H1 (cell line): Measurements from ENCODE around the gene BTBD9. TPM values are rescaled to one million over a fixed set of nuclear protein-coding genes. Genes with fewer than 3 reads are reported as not detected.

Experiments used
- CTCF ChIA-PET: fragments of 300-600 bp; sonication (Branson Sonifier 250); formaldehyde crosslinking; loops from one replicate; lab custom pipeline; 2021; ENCODE audit not compliant: partially characterized antibody; lab: Charles Lee
- POLR2A ChIA-PET: fragments of 300-600 bp; sonication (Branson Sonifier 250); formaldehyde crosslinking; loops from one replicate; lab custom pipeline; 2021; ENCODE audit warnings: inconsistent platforms; ENCODE audit not compliant: partially characterized antibody; lab: Charles Lee
- DNase-seq, 2 experiments: peaks; one replicate each; pipeline versions ENCODE4 v3.0.0 to v3.0.0-alpha.2; 2010 to 2022; ENCODE audit warnings: low spot score in 2 of 2, low read depth in 1 of 2, mixed read lengths in 1 of 2
- FAIRE-seq: peaks from 2 replicates; lab custom pipeline; 2011; peaks lifted over from hg19 to GRCh38; lab: Jason Lieb, UNC
- H2AFZ ChIP-seq: 2 replicates; pipeline ENCODE4 v1.8.1; 2012; ENCODE audit warnings: low read length, inconsistent platforms
- H2AK5ac ChIP-seq: 2 replicates; pipeline ENCODE4 v1.6.1; 2013; ENCODE audit warnings: low read depth, low read length
- H2BK120ac ChIP-seq: replicated peaks from 2 replicates; pipeline ENCODE3; 2013; ENCODE audit warnings: low read depth, low read length, inconsistent platforms
- H2BK12ac ChIP-seq: 2 replicates; pipeline ENCODE4 v1.6.1; 2013; ENCODE audit warnings: low read depth, low read length
- H2BK15ac ChIP-seq: 2 replicates; pipeline ENCODE4 v1.6.1; 2013; ENCODE audit warnings: low read length
- H2BK20ac ChIP-seq: 2 replicates; pipeline ENCODE4 v1.6.1; 2013; ENCODE audit warnings: low read length
- H2BK5ac ChIP-seq: 2 replicates; pipeline ENCODE4 v1.6.1; 2013; ENCODE audit warnings: low read depth, low read length
- H3K14ac ChIP-seq: 2 replicates; pipeline ENCODE4 v1.6.1; 2013; ENCODE audit warnings: inconsistent platforms; ENCODE audit not compliant: insufficient read length
- H3K18ac ChIP-seq: 2 replicates; pipeline ENCODE4 v1.6.1; 2013; ENCODE audit warnings: low read length; ENCODE audit errors: extremely low read depth
- H3K23ac ChIP-seq: 2 replicates; pipeline ENCODE4 v1.6.1; 2013; ENCODE audit warnings: inconsistent platforms; ENCODE audit not compliant: insufficient read length
- H3K23me2 ChIP-seq: 2 replicates; pipeline ENCODE4 v1.6.1; 2013; ENCODE audit warnings: low read depth, low read length
- H3K27ac ChIP-seq: 2 replicates; pipeline ENCODE4 v1.6.1; 2011; ENCODE audit warnings: low read depth, low read length, inconsistent platforms
- H3K27me3 ChIP-seq, 4 experiments: replicated peaks in 1 of 4; 1 replicate in 1 of 4; 2 replicates in 3 of 4; pipeline versions ENCODE4 v1.6.1 to v1.8.1; 2011 to 2013; ENCODE audit warnings: low read length in 3 of 4, mild to moderate bottlenecking in 3 of 4, inconsistent platforms in 2 of 4, mixed read lengths in 2 of 4, moderate library complexity in 1 of 4; ENCODE audit not compliant: control insufficient read depth in 3 of 4, insufficient read depth in 3 of 4; ENCODE audit errors: extremely low read depth in 1 of 4
- H3K36me3 ChIP-seq, 4 experiments: 2 replicates each; pipeline versions ENCODE4 v1.6.1 to v1.8.1; 2011 to 2013; ENCODE audit warnings: mild to moderate bottlenecking in 4 of 4, low read length in 3 of 4, moderate library complexity in 2 of 4, control low read depth in 1 of 4, inconsistent platforms in 1 of 4; ENCODE audit not compliant: insufficient read depth in 4 of 4, control insufficient read depth in 2 of 4
- H3K4ac ChIP-seq: replicated peaks from 2 replicates; pipeline ENCODE3; 2013; ENCODE audit warnings: low read length, low read depth, mixed read lengths, inconsistent platforms; ENCODE audit not compliant: insufficient read length
- H3K4me1 ChIP-seq, 4 experiments: replicated peaks in 1 of 4; 1 replicate in 1 of 4; 2 replicates in 3 of 4; pipeline versions ENCODE4 v1.6.1 to v1.8.1; 2011 to 2013; ENCODE audit warnings: low read length in 3 of 4, inconsistent platforms in 2 of 4, mixed read lengths in 1 of 4; ENCODE audit not compliant: insufficient read depth in 4 of 4, control insufficient read depth in 3 of 4
- H3K4me2 ChIP-seq, 2 experiments: 2 replicates each; pipeline versions ENCODE4 v1.6.1 to v1.8.1; 2011 to 2013; ENCODE audit warnings: low read depth in 2 of 2, low read length in 2 of 2, control low read depth in 1 of 2, inconsistent platforms in 1 of 2, mild to moderate bottlenecking in 1 of 2; ENCODE audit not compliant: insufficient read depth in 1 of 2
- H3K4me3 ChIP-seq, 4 experiments: fragments of 200-600, 300-600 bp in 1 of 4; sonication (generic), shearing (Covaris generic), sonication (Bioruptor Twin) in 1 of 4; 2 replicates each; pipeline versions ENCODE4 v1.5.1 to v1.8.1; 2011 to 2016; ENCODE audit warnings: low read length in 4 of 4, low read depth in 3 of 4, control low read depth in 2 of 4, inconsistent platforms in 2 of 4, mild to moderate bottlenecking in 2 of 4, mixed read lengths in 1 of 4, moderate library complexity in 1 of 4; ENCODE audit not compliant: insufficient read depth in 2 of 4; ENCODE audit errors: extremely low read depth in 1 of 4
- H3K56ac ChIP-seq: replicated peaks from 2 replicates; pipeline ENCODE3; 2013; ENCODE audit warnings: low read depth, mild to moderate bottlenecking, mixed read lengths, low read length, inconsistent platforms; ENCODE audit not compliant: insufficient read length
- H3K79me1 ChIP-seq: 2 replicates; pipeline ENCODE4 v1.6.1; 2013; ENCODE audit warnings: low read depth, low read length, control low read depth
- H3K79me2 ChIP-seq, 2 experiments: 2 replicates each; pipeline versions ENCODE4 v1.6.1 to v1.8.1; 2012 to 2013; ENCODE audit warnings: low read length in 2 of 2, mild to moderate bottlenecking in 2 of 2, inconsistent platforms in 1 of 2; ENCODE audit not compliant: insufficient read depth in 2 of 2, control insufficient read depth in 1 of 2
- H3K9ac ChIP-seq, 4 experiments: replicated peaks in 1 of 4; 1 replicate in 1 of 4; 2 replicates in 3 of 4; pipeline versions ENCODE4 v1.6.1 to v1.8.1; 2011 to 2013; ENCODE audit warnings: low read depth in 3 of 4, low read length in 3 of 4, control low read depth in 2 of 4, mild to moderate bottlenecking in 2 of 4, moderate library complexity in 2 of 4, inconsistent platforms in 1 of 4; ENCODE audit errors: extremely low read depth in 1 of 4
- H3K9me3 ChIP-seq, 2 experiments: 2 replicates each; pipeline versions ENCODE4 v1.6.1 to v1.8.1; 2012 to 2013; ENCODE audit warnings: mild to moderate bottlenecking in 2 of 2, moderate library complexity in 2 of 2, control low read depth in 1 of 2, inconsistent platforms in 1 of 2, low read depth in 1 of 2, low read length in 1 of 2, mixed read lengths in 1 of 2; ENCODE audit not compliant: insufficient read depth in 2 of 2
- H4K20me1 ChIP-seq, 2 experiments: replicated peaks in 1 of 2; 2 replicates each; pipeline versions ENCODE3 to v1.8.1; 2011 to 2013; ENCODE audit warnings: inconsistent platforms in 2 of 2, low read length in 2 of 2, mild to moderate bottlenecking in 1 of 2; ENCODE audit not compliant: insufficient read depth in 2 of 2, control insufficient read depth in 1 of 2
- H4K5ac ChIP-seq: 2 replicates; pipeline ENCODE4 v1.6.1; 2013; ENCODE audit warnings: low read length, low read depth, mixed read lengths, inconsistent platforms; ENCODE audit not compliant: insufficient read length
- H4K8ac ChIP-seq: 2 replicates; pipeline ENCODE4 v1.8.0; 2013; ENCODE audit warnings: mild to moderate bottlenecking, moderate library complexity, low read length, inconsistent platforms; ENCODE audit not compliant: insufficient read depth; ENCODE audit errors: extremely low read depth
- H4K91ac ChIP-seq: replicated peaks from 2 replicates; pipeline ENCODE3; 2013; ENCODE audit warnings: low read length, mixed read lengths, inconsistent platforms; ENCODE audit not compliant: insufficient read length
- EZH2 ChIP-seq: fragments of 200-600 bp; sonication (generic); IDR thresholded peaks from 2 replicates; pipeline ENCODE4 v1.7.1; 2012; ENCODE audit warnings: low read depth, mild to moderate bottlenecking, moderate library complexity, low read length, inconsistent platforms; ENCODE audit not compliant: severe bottlenecking
- NRF1 ChIP-seq: IDR thresholded peaks from 2 replicates; pipeline ENCODE4 v1.6.1; 2011; ENCODE audit warnings: mild to moderate bottlenecking, low read depth, low read length, improper control_type of control experiment
- SIN3A ChIP-seq, 2 experiments: IDR thresholded peaks in 1 of 2; conservative IDR thresholded peaks in 1 of 2; 2 replicates each; pipeline ENCODE4 v1.6.1; 2011 to 2012; ENCODE audit warnings: low read length in 2 of 2, improper control_type of control experiment in 1 of 2, low read depth in 1 of 2, mild to moderate bottlenecking in 1 of 2
- SUZ12 ChIP-seq: fragments of 200-600 bp; sonication (generic); IDR thresholded peaks from 2 replicates; pipeline ENCODE4 v1.6.1; 2012; ENCODE audit warnings: mild to moderate bottlenecking, inconsistent platforms, low read length, moderate library complexity, mixed read lengths
- TBP ChIP-seq: IDR thresholded peaks from 2 replicates; pipeline ENCODE4 v1.6.1; 2011; ENCODE audit warnings: low read depth, low read length, improper control_type of control experiment
- WGBS, 2 experiments: shearing (Covaris generic) in 1 of 2; methylation state at CpG; one replicate each; pipeline versions ENCODE4 v1.1.6 to v1.1.7; 2013 to 2015; ENCODE audit warnings: low lambda C conversion rate in 2 of 2, mixed read lengths in 2 of 2, inconsistent platforms in 1 of 2, low coverage in 1 of 2, missing lambda C conversion rate in 1 of 2; ENCODE audit not compliant: insufficient replicate concordance in 2 of 2, insufficient coverage in 1 of 2, insufficient read length in 1 of 2; ENCODE audit errors: extremely low coverage in 1 of 2, missing lambda C conversion rate in 1 of 2; 5-methylcytosine and 5-hydroxymethylcytosine counted together
- polyA plus RNA-seq, 7 experiments: library from polyadenylated mRNA; depleted of rRNA in 3 of 7; stranded (reverse) in 5 of 7; unstranded in 2 of 7; fragments of >200 nt in 5 of 7; fragments of 200-250 nt in 2 of 7; gene quantifications; 1 replicate in 5 of 7; 2 replicates in 1 of 7; 4 replicates in 1 of 7; pipeline versions ENCODE4 v1.2.1 to v1.2.3, GENCODE V29; 2011 to 2013; ENCODE audit warnings: missing spikeins in 2 of 7, mixed read lengths in 2 of 7
- total RNA-seq: library from RNA; stranded (reverse); fragmentation: NEBNext Ultra II Directional; extraction: Animal tissue kit (Norgen Biotek cat#: 25700); gene quantifications from 2 replicates; pipeline ENCODE4 v1.2.1, GENCODE V29; 2021

The BTBD9 gene
- total and polyA plus RNA-seq, 2 of the 8 experiments (the other 6 are each of a cell fraction or from before 2014, with no cell fraction given) = 0.92 to 4.1 TPM

DNA sequence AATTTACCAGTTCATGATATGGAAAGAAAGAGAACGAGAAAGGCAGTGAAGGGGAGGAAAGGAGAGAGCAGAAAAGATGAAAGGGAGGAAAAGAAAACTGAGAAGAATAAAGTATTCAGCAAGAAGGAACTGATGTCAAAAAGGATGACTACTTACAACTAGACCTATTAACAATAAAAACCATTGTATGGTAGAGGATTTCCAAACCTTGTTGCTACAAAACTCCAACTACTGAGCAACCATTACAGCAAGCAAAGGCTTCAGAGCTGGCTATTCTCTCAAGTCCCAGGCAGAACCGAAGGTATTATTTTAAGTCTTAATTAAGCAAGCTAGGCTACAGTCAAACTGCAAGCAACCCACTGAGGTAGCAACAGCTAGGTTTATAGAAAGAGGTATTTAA, 142.2 kb downstream of the BTBD9 start:
- H3K4me1 ChIP-seq = peaks cover 0 to 4% (median 0%) of the 10 kb centered on the region in 4 experiments; a peak in 1 of 7 replicates
- H3K14ac ChIP-seq = no peak overlapping the region
- H3K56ac ChIP-seq = no peak overlapping the region
- TF ChIP-seq EZH2 (no peak), NRF1 (no peak), TBP (no peak), SUZ12 (no peak), SIN3A (conservative IDR thresholded peaks at IDR 0.05 in 1 of 2, IDR thresholded peaks at IDR 0.05 in 1 of 2; ENCODE audit: low read depth in 1 of 2, low read length in 2 of 2) (no peak)
- no peak overlapping the region for H3K18ac ChIP-seq
- no peak overlapping the region for H2BK120ac ChIP-seq
- H3K79me2 ChIP-seq = no peaks in the 10 kb centered on the region
- WGBS, 2 experiments = 93% methylated on average over 2 of the region's 2 CpGs; no CpG with 5 or more reads in 1 of the 2 experiments
- no peaks in the 10 kb centered on the region for H3K27me3 ChIP-seq
- no peak overlapping the region for H3K4ac ChIP-seq
- no peak overlapping the region for H3K9ac ChIP-seq
- no peak overlapping the region for H3K4me2 ChIP-seq
- H3K27ac ChIP-seq = no peak overlapping the region
- no peak overlapping the region for H2AFZ ChIP-seq
- POLR2A ChIA-PET = no interaction called here
- no peak overlapping the region for H4K91ac ChIP-seq
- no peaks in the 10 kb centered on the region for H3K79me1 ChIP-seq
- FAIRE-seq = no peak
- no peak overlapping the region for H2BK12ac ChIP-seq
- no peak overlapping the region for H2BK5ac ChIP-seq
- H4K5ac ChIP-seq = no peak overlapping the region
- no peaks in the 10 kb centered on the region for H3K9me3 ChIP-seq
- H3K4me3 ChIP-seq = no peak overlapping the region
- no peaks in the 10 kb centered on the region for H4K20me1 ChIP-seq
- DNase-seq = no peak
- H2BK20ac ChIP-seq = no peak overlapping the region
- CTCF ChIA-PET = interaction anchor here (3.3 to 4.1 kb wide), 2 partner anchors 14 to 73 kb away, joined by 13 to 17 read pairs; no protein-coding TSS in a partner anchor
- no peak overlapping the region for H2BK15ac ChIP-seq
- no peak overlapping the region for H4K8ac ChIP-seq
- H3K36me3 ChIP-seq = no peaks in the 10 kb centered on the region
- no peak overlapping the region for H3K23ac ChIP-seq
- H2AK5ac ChIP-seq = no peak overlapping the region
- H3K23me2 ChIP-seq = no peaks in the 10 kb centered on the region
